ENCODE data around the gene CPEB1. TPM values are rescaled to one million over a fixed set of nuclear protein-coding genes. Genes with fewer than 3 reads are reported as not detected.

Gene CPEB1
- 11.8 and 14.8 TPM in 2 replicates for total RNA-seq

GRCh38 chr15:82647045-82647834, at the start of gene CPEB1:
Gene CPEB1 (minus strand): TSS chr15:82647363. CDS start chr15:82628459, 18,904 bp downstream.

GRCh38 chr15:82540055-82540983, 106.8 kb downstream of the CPEB1 start, which contains the start of gene RPS17:
Gene RPS17 (minus strand): TSS chr15:82540457. CDS start chr15:82540428, 29 bp downstream.

Other genes starting within 250 kb of the CPEB1 start
- gene GOLGA6L9, start 217.5 kb downstream of the CPEB1 start, total RNA-seq: 0.92 and 1.1 TPM in 2 replicates
- 2,003 and 2,051 TPM in 2 replicates for gene RPS17, start 106.9 kb downstream of the CPEB1 start, total RNA-seq
- gene AP3B2, start 62.5 kb upstream of the CPEB1 start, total RNA-seq: 0.40 and 0.56 TPM in 2 replicates
- gene FSD2, start 158.7 kb upstream of the CPEB1 start, total RNA-seq: not detected in 2 replicates
- gene WHAMM, start 162.3 kb upstream of the CPEB1 start, total RNA-seq: 3.4 and 4.1 TPM in 2 replicates